Natural killer cell (primary cell): Measurements from ENCODE around the gene SUSD1. TPM values are rescaled to one million over a fixed set of nuclear protein-coding genes. Genes with fewer than 3 reads are reported as not detected.
A peak's percentile ranks its signal among the peaks of the same experiment; 100 is the strongest.

ENCODE experiments used
- ATAC-seq, 3 donors: fragments of 150-1000 bp in 2 of 3; fragments of 200-7000 bp in 1 of 3; cut with Tn5 transposase; 1 replicate in 1 of 3; 2 replicates in 2 of 3; pipeline ENCODE4 v1.10.0; 2021; ENCODE audit warnings: mild to moderate bottlenecking in 2 of 3, moderate library complexity in 2 of 3
- DNase-seq, 2 donors: peaks; one replicate each; pipeline versions ENCODE4 v3.0.0 to v3.0.0-alpha.2; 2013 to 2021; ENCODE audit warnings: mixed read lengths in 1 of 2
- H3K27ac ChIP-seq: one replicate; pipeline ENCODE4 v1.5.1; 2013; ENCODE audit warnings: mild to moderate bottlenecking, low read length
- H3K27me3 ChIP-seq: one replicate; pipeline ENCODE4 v1.6.1; 2013; ENCODE audit warnings: low read length; ENCODE audit not compliant: control insufficient read depth, insufficient read depth
- H3K36me3 ChIP-seq: one replicate; pipeline ENCODE4 v1.6.1; 2013; ENCODE audit warnings: low read length; ENCODE audit not compliant: control insufficient read depth, insufficient read depth
- H3K4me1 ChIP-seq: one replicate; pipeline ENCODE4 v1.6.1; 2013; ENCODE audit warnings: low read length; ENCODE audit not compliant: control insufficient read depth, insufficient read depth
- H3K4me3 ChIP-seq: one replicate; pipeline ENCODE4 v1.5.1; 2013; ENCODE audit warnings: low read length
- H3K9me3 ChIP-seq: one replicate; pipeline ENCODE4 v1.6.1; 2013; ENCODE audit warnings: low read length; ENCODE audit not compliant: control insufficient read depth, insufficient read depth
- H3K27ac Mint-ChIP-seq, 2 donors: one replicate each; pipeline ENCODE4 v1.8.0; 2022; ENCODE audit warnings: mild to moderate bottlenecking in 2 of 2, mixed read lengths in 2 of 2, moderate library complexity in 1 of 2
- H3K27me3 Mint-ChIP-seq, 2 donors: one replicate each; pipeline ENCODE4 v1.8.0; 2022; ENCODE audit warnings: low read depth in 2 of 2, mixed read lengths in 2 of 2
- H3K36me3 Mint-ChIP-seq: one replicate; pipeline ENCODE4 v1.8.0; 2022; ENCODE audit warnings: mixed read lengths
- H3K4me1 Mint-ChIP-seq, 2 donors: one replicate each; pipeline ENCODE4 v1.8.0; 2022; ENCODE audit warnings: mixed read lengths in 2 of 2
- H3K4me3 Mint-ChIP-seq: one replicate; pipeline ENCODE4 v1.8.0; 2022; ENCODE audit warnings: mild to moderate bottlenecking, moderate library complexity, mixed read lengths
- H3K9me3 Mint-ChIP-seq, 2 donors: one replicate each; pipeline ENCODE4 v1.8.0; 2022; ENCODE audit warnings: mixed read lengths in 2 of 2
- WGBS: methylation state at CpG from one replicate; pipeline ENCODE4 v1.1.7; 2013; ENCODE audit warnings: missing lambda C conversion rate; ENCODE audit not compliant: insufficient coverage; 5-methylcytosine and 5-hydroxymethylcytosine counted together
- intact Hi-C: fragments of 100-400 bp; cut with micrococcal nuclease; formaldehyde crosslinking; loops from one replicate; pipeline ENCODE4 v1.14.2; 2022
- total RNA-seq, 4 donors: library from RNA; stranded (reverse); fragments of 120-200 nt in 1 of 4; gene quantifications; one replicate each; pipeline versions ENCODE4 v1.2.3 to v1.2.4, GENCODE V29; 2013 to 2022
- TF ChIP-seq, protein P1 (sequence below): fragments of 200-600 bp; IDR thresholded peaks from one replicate; pipeline ENCODE4 v1.8.0; 2022; ENCODE audit warnings: antibody characterized with exemption

SUSD1 gene
- total RNA-seq, 3 donors from 2014 or later (not counting 1 experiment from before 2014, with no cell fraction given) = 74.1 to 97.4 (median 86.9) TPM

- Histone ChIP-seq H3K27me3 (no peaks in the 10 kb centered on the region), H3K4me1 (peaks cover 18% of the 10 kb centered on the region), H3K9me3 (no peaks in the 10 kb centered on the region), H3K36me3 (peaks cover 22% of the 10 kb centered on the region), H3K27ac (no peak overlapping the region), H3K4me3 (no peak overlapping the region)
- Mint-ChIP-seq H3K4me3 (no peak overlapping the region), H3K27me3 (no peaks in the 10 kb centered on the region), H3K4me1 (peaks cover 16 to 32% of the 10 kb centered on the region in 2 donors), H3K36me3 (peaks cover 19% of the 10 kb centered on the region), H3K9me3 (no peaks in the 10 kb centered on the region), H3K27ac (peak overlapping the region; percentile 10 to 83)
- no CpG with 5 or more reads among the region's 3 CpGs for WGBS
- intact Hi-C loops = no loop called here
- ATAC-seq (no peak), DNase-seq (no peak)
- TF ChIP-seq, protein P1, sequence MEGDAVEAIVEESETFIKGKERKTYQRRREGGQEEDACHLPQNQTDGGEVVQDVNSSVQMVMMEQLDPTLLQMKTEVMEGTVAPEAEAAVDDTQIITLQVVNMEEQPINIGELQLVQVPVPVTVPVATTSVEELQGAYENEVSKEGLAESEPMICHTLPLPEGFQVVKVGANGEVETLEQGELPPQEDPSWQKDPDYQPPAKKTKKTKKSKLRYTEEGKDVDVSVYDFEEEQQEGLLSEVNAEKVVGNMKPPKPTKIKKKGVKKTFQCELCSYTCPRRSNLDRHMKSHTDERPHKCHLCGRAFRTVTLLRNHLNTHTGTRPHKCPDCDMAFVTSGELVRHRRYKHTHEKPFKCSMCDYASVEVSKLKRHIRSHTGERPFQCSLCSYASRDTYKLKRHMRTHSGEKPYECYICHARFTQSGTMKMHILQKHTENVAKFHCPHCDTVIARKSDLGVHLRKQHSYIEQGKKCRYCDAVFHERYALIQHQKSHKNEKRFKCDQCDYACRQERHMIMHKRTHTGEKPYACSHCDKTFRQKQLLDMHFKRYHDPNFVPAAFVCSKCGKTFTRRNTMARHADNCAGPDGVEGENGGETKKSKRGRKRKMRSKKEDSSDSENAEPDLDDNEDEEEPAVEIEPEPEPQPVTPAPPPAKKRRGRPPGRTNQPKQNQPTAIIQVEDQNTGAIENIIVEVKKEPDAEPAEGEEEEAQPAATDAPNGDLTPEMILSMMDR = no peak
Observed at GRCh38 chr9:112059966-112060320, 115.2 kb downstream of the SUSD1 start.

- peak overlapping the region in 1 of 2 donors; percentile 83 for H3K27ac Mint-ChIP-seq
- TF ChIP-seq, protein P1 = no peak
- H3K27me3 ChIP-seq = no peaks in the 10 kb centered on the region
- no peaks in the 10 kb centered on the region for H3K9me3 ChIP-seq
- H3K27ac ChIP-seq = no peak overlapping the region
- H3K4me1 Mint-ChIP-seq = peaks cover 16 to 32% of the 10 kb centered on the region in 2 donors
- ATAC-seq (no peak), DNase-seq (no peak)
- H3K27me3 Mint-ChIP-seq = no peaks in the 10 kb centered on the region
- H3K4me3 Mint-ChIP-seq = no peak overlapping the region
- WGBS = 93% methylated on average over 11 of the region's 13 CpGs
- H3K36me3 Mint-ChIP-seq = peaks cover 19% of the 10 kb centered on the region
- H3K9me3 Mint-ChIP-seq = no peaks in the 10 kb centered on the region
- H3K36me3 ChIP-seq = peaks cover 22% of the 10 kb centered on the region
- intact Hi-C loops = no loop called here
- no peak overlapping the region for H3K4me3 ChIP-seq
- peaks cover 18% of the 10 kb centered on the region for H3K4me1 ChIP-seq
Observed at GRCh38 chr9:112059145-112059965, 115.7 kb downstream of the SUSD1 start.

DNA sequence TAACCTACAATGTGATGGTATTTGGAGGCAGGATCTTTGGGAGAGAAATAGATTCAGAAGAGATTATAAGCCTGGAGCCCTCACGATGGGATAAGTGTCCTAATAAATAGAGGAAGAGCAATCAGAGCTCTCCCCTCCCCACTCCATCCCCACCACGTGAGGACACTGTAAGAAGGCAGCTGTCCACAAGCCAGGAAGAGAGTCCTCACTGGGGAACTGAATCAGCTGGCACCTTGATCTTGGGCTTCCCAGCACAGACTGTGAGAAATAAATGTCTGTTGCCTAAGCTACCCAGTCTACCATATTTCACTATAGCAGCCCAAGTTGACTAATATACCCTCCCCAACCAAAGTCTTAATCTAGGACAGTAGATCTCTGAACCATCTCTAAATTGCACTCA lies 118.1 kb downstream of the SUSD1 start:
- Histone ChIP-seq H3K27me3 (no peaks in the 10 kb centered on the region), H3K4me3 (no peak overlapping the region), H3K27ac (no peak overlapping the region), H3K9me3 (no peaks in the 10 kb centered on the region), H3K36me3 (peaks cover 25% of the 10 kb centered on the region), H3K4me1 (peaks cover 13% of the 10 kb centered on the region)
- Mint-ChIP-seq H3K4me3 (no peak overlapping the region), H3K27ac (peak overlapping the region in 1 of 2 donors; percentile 31), H3K4me1 (peaks cover 15 to 17% of the 10 kb centered on the region in 2 donors), H3K36me3 (peaks cover 12% of the 10 kb centered on the region), H3K27me3 (no peaks in the 10 kb centered on the region), H3K9me3 (no peaks in the 10 kb centered on the region)
- intact Hi-C loops = no loop called here
- TF ChIP-seq, protein P1 = no peak
- 97% methylated on average over 2 of the region's 2 CpGs for whole genome bisulfite sequencing
- no peak for DNase-seq
- ATAC-seq = no peak

DNA sequence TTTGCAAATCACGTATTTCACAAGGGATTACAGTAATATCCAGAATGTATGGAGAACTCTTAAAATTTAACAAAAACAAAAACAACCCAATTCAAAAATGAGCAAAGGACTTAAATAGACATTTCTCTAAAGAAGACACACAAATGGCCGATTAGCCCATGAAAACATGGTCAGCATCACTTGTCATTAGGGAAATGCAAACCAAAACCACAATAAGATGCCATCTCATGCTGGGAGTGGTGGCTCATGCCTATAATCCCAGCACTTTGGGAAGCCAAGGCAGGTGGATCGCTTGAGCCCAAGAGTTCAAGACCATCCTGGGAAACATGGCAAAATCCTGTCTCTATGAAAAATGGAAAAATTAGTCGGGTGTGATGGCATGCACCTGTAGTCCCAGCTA lies 120.2 kb downstream of the SUSD1 start:
- WGBS = 95% methylated on average over 4 of the region's 4 CpGs
- intact Hi-C loops = no loop called here
- H3K27ac ChIP-seq = no peak overlapping the region
- H3K4me3 Mint-ChIP-seq = no peak overlapping the region
- no peaks in the 10 kb centered on the region for H3K4me1 Mint-ChIP-seq
- H3K27me3 ChIP-seq = no peaks in the 10 kb centered on the region
- no peaks in the 10 kb centered on the region for H3K9me3 ChIP-seq
- H3K27me3 Mint-ChIP-seq = no peaks in the 10 kb centered on the region
- H3K27ac Mint-ChIP-seq = no peak overlapping the region
- no peaks in the 10 kb centered on the region for H3K4me1 ChIP-seq
- no peaks in the 10 kb centered on the region for H3K9me3 Mint-ChIP-seq
- peaks cover 12% of the 10 kb centered on the region for H3K36me3 Mint-ChIP-seq
- no peak overlapping the region for H3K4me3 ChIP-seq
- ATAC-seq = no peak
- DNase-seq = no peak
- peaks cover 21% of the 10 kb centered on the region for H3K36me3 ChIP-seq
- TF ChIP-seq, protein P1 = no peak
